Fibroblast of mammary gland (primary cell): ENCODE measurements around the gene TMEM121B.

ENCODE experiments used
- DNase-seq: peaks from one replicate; pipeline ENCODE4 v3.0.0-alpha.2; 2010; ENCODE audit warnings: low read depth
- H3K4me3 ChIP-seq: 2 replicates; pipeline ENCODE4 v1.5.1; 2011; ENCODE audit warnings: low read depth, mild to moderate bottlenecking, low read length, moderate library complexity; ENCODE audit not compliant: control insufficient read depth
- TF ChIP-seq, protein P1 (sequence below): conservative IDR thresholded peaks from 2 replicates; pipeline ENCODE4 v1.5.1; 2011; ENCODE audit warnings: low read depth, low read length, inconsistent platforms; ENCODE audit not compliant: control insufficient read depth, insufficient read depth

Gene TMEM121B

DNA sequence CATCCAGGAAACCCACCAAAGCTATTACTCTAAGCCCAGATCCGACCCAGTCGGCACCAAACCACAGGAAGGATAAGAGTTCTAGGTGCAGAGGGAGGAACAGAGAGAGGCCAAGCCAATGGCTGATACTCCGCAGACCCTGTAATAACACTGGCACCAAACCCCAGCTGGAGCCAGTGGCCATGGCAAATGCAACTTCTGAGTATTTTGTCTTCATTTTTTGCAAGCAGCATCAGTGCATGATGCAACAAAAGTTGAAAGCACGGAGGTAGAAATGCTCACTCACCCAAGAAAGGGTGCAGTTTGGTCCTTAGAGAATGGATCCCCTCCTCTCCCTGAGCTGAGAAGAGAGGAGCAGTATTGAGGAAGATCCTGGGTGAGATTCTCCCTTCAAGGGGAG is 2.8 kb downstream of the TMEM121B start:
- TF ChIP-seq, protein P1, sequence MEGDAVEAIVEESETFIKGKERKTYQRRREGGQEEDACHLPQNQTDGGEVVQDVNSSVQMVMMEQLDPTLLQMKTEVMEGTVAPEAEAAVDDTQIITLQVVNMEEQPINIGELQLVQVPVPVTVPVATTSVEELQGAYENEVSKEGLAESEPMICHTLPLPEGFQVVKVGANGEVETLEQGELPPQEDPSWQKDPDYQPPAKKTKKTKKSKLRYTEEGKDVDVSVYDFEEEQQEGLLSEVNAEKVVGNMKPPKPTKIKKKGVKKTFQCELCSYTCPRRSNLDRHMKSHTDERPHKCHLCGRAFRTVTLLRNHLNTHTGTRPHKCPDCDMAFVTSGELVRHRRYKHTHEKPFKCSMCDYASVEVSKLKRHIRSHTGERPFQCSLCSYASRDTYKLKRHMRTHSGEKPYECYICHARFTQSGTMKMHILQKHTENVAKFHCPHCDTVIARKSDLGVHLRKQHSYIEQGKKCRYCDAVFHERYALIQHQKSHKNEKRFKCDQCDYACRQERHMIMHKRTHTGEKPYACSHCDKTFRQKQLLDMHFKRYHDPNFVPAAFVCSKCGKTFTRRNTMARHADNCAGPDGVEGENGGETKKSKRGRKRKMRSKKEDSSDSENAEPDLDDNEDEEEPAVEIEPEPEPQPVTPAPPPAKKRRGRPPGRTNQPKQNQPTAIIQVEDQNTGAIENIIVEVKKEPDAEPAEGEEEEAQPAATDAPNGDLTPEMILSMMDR, result no peak
- no peak for DNase-seq
- H3K4me3 ChIP-seq, result no peak overlapping the region

DNA sequence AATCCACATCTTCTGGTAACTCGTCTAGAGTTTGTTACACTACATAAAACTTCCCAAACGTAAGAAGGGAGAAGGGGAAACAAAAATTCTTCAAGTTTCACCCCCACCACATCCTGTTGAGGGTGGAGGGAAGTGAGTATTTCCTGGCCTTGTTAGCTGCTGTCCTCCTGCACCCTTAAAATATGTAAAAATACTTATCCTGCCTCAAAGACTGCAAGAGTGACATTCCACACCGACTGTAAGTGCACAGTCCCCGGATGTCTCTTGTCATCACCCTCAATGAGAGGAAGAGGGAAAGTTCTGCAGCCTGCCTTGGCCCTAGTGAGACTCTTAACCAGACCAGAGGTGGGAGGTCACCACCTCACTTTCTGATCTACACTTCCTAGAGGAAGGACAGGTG is 3.3 kb downstream of the TMEM121B start:
- no peak overlapping the region for H3K4me3 ChIP-seq

DNA sequence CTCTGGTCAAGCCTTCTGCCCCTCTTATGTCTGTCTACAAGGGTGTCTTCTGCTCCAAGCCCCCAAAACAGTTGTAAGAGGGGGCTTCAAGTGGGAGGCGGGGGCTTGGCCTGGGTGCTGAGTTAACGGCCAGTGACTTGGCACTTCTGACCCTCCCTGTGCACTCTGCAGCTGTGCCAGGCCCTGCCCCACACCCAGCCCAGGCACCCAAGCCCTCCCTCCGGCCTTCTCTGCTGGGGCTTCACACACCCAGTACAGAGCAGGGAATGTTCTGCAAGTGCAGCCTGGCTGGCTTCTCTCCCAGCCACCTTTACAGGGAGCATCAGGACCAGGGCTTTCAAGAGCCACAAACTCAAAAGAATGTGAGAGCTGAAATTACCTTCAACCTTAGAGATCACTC is 3.8 kb downstream of the TMEM121B start:
- no peak overlapping the region for H3K4me3 ChIP-seq
- no peak for DNase-seq
- TF ChIP-seq, protein P1, result no peak

More for the DNA sequence above, 3.3 kb downstream of the TMEM121B start:
- no peak for DNase-seq
- TF ChIP-seq, protein P1, result no peak

DNA sequence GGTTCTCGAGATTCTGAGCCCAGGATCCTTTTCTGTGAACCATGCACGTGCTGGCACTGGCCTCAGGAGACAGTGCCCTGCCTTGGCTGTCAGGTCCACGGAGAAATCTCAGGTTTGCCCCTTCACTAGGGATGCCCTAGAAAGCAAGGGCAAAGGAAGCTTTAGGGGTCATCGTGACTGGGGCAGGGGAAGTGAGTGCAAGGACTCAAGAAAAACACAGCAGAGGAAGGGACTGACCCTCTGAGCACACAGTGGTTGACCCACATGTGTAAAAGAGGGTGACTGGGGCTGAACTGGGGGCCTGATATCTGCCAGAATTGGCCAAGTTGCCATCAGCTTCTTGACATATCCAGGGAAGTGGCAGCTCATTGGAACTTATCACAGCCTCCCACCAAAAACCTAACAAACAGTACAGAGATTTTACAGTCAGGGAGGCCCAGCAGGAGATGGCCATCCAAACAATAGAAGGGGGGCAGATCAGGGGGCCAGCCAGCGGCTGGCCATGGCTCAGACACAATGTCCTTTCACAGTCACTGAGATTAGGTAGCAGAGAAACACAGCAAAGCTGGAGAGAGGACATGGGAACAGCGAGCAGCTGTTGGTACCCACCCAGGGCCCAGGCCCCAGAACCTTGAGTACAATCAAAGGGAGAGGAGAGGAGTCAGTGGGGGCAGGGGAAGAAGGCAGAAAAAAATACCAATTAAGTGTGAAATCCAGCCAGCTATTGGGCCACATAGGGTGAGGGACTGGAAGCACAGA is 4.4 kb downstream of the TMEM121B start:
- no peak overlapping the region for H3K4me3 ChIP-seq
- TF ChIP-seq, protein P1, result no peak
- DNase-seq, result no peak

DNA sequence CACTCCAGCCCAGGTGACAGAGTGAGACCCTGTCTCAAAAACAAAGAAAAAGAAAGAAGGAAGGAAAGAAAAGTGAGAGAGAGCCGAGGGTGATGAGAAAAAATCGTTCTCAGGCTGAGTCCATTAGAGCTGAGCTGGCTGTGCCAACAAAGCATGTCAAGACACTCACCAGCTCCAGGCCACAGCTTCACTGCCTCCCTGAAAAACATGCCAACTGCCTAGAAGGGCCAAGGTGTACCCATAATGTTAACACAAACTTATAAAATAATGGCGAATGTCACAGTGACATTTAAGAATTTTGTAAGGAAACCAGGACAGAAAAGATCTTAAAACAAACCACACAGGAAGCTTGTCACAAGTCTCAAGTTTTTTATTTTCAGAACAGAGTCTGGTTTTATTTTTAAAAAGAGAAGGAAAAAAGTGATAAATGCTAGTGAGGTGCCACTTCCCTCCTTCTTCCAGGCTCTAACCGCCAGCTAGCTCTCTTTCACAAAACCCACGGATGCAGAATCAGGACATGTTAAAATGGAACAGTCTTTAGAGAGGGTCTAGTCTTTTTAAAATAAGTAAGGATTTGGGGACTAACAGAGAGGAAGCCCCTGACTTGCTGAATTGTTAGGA is 5.1 kb downstream of the TMEM121B start:
- TF ChIP-seq, protein P1, result no peak
- H3K4me3 ChIP-seq, result no peak overlapping the region
- no peak for DNase-seq

DNA sequence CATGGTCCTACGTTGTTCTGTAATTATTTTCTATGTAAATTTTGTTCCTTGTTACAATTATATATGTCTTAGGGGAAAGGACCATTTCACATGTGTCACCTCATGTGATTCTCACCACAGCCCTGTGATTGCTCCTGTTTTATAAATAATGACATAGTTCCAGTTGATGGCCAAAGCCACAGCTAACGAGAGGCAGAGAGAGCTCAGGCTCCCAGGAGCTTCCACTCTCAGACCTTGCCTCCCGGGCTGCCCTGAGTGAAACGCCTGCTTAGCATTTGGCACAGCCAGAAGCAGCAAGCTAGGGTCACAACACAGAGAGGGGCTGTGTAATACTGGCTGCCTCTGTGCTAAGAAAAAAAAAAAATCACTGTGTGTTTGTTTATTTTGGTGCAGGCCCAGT is 5.9 kb downstream of the TMEM121B start:
- DNase-seq, result no peak
- TF ChIP-seq, protein P1, result no peak
- H3K4me3 ChIP-seq, result no peak overlapping the region

DNA sequence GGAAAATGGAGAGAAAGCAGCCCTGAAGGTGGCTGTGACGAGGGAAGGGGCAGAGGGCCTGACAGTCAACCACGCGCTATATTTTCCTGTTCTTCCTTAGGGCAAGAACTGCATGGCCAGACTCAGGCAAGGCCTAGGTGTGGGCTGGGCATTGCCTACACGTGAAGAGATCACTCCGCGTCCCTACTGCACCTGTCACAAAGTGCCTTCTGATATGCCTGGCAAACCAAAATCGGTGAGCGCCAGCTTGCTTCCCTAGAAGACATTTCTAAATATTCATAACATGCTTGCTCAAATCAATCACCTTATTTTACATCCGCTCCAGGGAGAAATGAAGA is 6.3 kb downstream of the TMEM121B start:
- no peak for DNase-seq
- TF ChIP-seq, protein P1, result no peak
- no peak overlapping the region for H3K4me3 ChIP-seq
